ENCODE data around the gene NHERF1. TPM values are rescaled to one million over a fixed set of nuclear protein-coding genes. Genes with fewer than 3 reads are reported as not detected.
A peak's percentile ranks its signal among the peaks of the same experiment; 100 is the strongest.

The NHERF1 gene
- total and polyA plus RNA-seq, 2 of the 13 experiments (the other 11 are each of a cell fraction or from before 2014, with no cell fraction given): 169 to 269 TPM

GRCh38 chr17:74770498-74771318 lies 22.3 kb downstream of the NHERF1 start (continued):
- no peak for TF ChIP-seq ZNF407 (CRISPR knock-in tag; IDR thresholded peaks at IDR 0.05; ENCODE audit: not compliant biosample characterization)
- no peak for TF ChIP-seq RFX3 (CRISPR knock-in tag; IDR thresholded peaks at IDR 0.05)
- TF ChIP-seq, protein P1, sequence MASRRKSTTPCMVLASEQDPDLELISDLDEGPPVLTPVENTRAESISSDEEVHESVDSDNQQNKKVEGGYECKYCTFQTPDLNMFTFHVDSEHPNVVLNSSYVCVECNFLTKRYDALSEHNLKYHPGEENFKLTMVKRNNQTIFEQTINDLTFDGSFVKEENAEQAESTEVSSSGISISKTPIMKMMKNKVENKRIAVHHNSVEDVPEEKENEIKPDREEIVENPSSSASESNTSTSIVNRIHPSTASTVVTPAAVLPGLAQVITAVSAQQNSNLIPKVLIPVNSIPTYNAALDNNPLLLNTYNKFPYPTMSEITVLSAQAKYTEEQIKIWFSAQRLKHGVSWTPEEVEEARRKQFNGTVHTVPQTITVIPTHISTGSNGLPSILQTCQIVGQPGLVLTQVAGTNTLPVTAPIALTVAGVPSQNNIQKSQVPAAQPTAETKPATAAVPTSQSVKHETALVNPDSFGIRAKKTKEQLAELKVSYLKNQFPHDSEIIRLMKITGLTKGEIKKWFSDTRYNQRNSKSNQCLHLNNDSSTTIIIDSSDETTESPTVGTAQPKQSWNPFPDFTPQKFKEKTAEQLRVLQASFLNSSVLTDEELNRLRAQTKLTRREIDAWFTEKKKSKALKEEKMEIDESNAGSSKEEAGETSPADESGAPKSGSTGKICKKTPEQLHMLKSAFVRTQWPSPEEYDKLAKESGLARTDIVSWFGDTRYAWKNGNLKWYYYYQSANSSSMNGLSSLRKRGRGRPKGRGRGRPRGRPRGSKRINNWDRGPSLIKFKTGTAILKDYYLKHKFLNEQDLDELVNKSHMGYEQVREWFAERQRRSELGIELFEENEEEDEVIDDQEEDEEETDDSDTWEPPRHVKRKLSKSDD (CRISPR knock-in tag; IDR thresholded peaks at IDR 0.05; ENCODE audit: low read depth): peak; percentile 52; the same call in 1 of the 2 replicates
- no peak for TF ChIP-seq ZBTB1 (CRISPR knock-in tag; IDR thresholded peaks at IDR 0.05; ENCODE audit: borderline replicate concordance)
- TF ChIP-seq MED8 (CRISPR knock-in tag; IDR thresholded peaks at IDR 0.05; ENCODE audit: insufficient replicate concordance): no peak
- peak; percentile 47 for TF ChIP-seq PPARG (CRISPR knock-in tag; conservative IDR thresholded peaks at IDR 0.05)
- TF ChIP-seq SCMH1 (CRISPR knock-in tag; IDR thresholded peaks at IDR 0.05; ENCODE audit: borderline replicate concordance): no peak
- no peak for TF ChIP-seq HNRNPK (IDR thresholded peaks at IDR 0.05; ENCODE audit: low read depth, low read length, poor library complexity, severe bottlenecking)
- TF ChIP-seq SMYD3 (CRISPR knock-in tag; IDR thresholded peaks at IDR 0.05): no peak
- TF ChIP-seq, protein P2, sequence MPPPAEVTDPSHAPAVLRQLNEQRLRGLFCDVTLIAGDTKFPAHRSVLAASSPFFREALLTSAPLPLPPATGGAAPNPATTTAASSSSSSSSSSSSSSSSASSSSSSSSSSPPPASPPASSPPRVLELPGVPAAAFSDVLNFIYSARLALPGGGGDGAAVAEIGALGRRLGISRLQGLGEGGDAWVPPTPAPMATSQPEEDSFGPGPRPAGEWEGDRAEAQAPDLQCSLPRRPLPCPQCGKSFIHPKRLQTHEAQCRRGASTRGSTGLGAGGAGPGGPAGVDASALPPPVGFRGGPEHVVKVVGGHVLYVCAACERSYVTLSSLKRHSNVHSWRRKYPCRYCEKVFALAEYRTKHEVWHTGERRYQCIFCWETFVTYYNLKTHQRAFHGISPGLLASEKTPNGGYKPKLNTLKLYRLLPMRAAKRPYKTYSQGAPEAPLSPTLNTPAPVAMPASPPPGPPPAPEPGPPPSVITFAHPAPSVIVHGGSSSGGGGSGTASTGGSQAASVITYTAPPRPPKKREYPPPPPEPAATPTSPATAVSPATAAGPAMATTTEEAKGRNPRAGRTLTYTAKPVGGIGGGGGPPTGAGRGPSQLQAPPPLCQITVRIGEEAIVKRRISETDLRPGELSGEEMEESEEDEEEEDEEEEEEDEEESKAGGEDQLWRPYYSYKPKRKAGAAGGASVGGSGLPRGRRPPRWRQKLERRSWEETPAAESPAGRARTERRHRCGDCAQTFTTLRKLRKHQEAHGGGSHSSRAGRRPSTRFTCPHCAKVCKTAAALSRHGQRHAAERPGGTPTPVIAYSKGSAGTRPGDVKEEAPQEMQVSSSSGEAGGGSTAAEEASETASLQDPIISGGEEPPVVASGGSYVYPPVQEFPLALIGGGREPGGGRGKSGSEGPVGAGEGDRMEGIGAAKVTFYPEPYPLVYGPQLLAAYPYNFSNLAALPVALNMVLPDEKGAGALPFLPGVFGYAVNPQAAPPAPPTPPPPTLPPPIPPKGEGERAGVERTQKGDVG (CRISPR knock-in tag; IDR thresholded peaks at IDR 0.05; ENCODE audit: borderline replicate concordance): no peak
- no peak for TF ChIP-seq DMAP1 (CRISPR knock-in tag; IDR thresholded peaks at IDR 0.05)
- no peak for TF ChIP-seq DDIT3 (CRISPR knock-in tag; IDR thresholded peaks at IDR 0.05)
- TF ChIP-seq ZNF530 (CRISPR knock-in tag; IDR thresholded peaks at IDR 0.05; ENCODE audit: low read depth): no peak
